ENCODE data around the gene WNK1. TPM values are rescaled to one million over a fixed set of nuclear protein-coding genes. Genes with fewer than 3 reads are reported as not detected.

Gene WNK1
- total and polyA plus RNA-seq, 2 of the 8 experiments (the other 6 are each of a cell fraction or from before 2014, with no cell fraction given): 88.2 to 157 TPM

DNA sequence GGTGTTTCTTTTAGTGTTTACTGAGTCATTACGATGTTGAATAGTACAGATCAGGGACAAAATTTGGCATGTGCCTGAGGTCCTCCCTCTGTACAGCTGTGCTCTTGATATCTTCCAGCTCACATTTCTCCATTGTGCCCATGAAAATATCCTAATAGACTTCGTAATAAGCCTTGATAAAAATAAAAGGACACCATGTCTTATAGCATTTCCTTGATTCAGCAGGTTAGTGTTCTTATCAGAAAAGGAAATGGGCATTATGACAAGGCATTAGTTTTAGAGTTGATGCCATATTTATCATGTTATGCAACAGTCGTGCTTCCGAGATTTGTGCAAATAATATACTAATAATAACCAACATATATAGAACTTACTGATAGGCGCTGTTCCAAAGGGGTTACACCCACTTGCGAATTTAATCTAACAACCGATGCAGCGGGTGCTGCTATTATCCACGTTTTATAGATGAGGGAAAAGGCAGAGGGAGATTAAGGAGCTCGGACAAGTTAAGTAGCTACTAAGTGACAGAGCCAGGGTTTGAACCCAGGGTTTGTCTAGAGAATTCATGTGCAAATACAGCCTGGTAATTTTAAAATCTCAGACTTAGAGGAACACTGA is 15.1 kb upstream of the WNK1 start:
- H4K5ac ChIP-seq (ENCODE audit: insufficient read length, low read depth, low read length): no peak overlapping the region
- POLR2A ChIA-PET (ENCODE audit: partially characterized antibody): interaction anchor here (0.6 kb wide), 2 partner anchors 72 to 305 kb away, joined by 3 read pairs; no protein-coding TSS in a partner anchor
- TF ChIP-seq NRF1 (IDR thresholded peaks at IDR 0.05; ENCODE audit: low read depth, low read length): no peak
- TF ChIP-seq EZH2 (IDR thresholded peaks at IDR 0.05; ENCODE audit: low read depth, low read length, severe bottlenecking): no peak
- TF ChIP-seq HDAC6 (IDR thresholded peaks at IDR 0.05; ENCODE audit: low read depth, low read length): no peak
- no peak for TF ChIP-seq RFX5 (IDR thresholded peaks at IDR 0.05; ENCODE audit: borderline replicate concordance, low read depth, low read length)
- TF ChIP-seq FOSL1 (IDR thresholded peaks at IDR 0.05; ENCODE audit: insufficient read depth, low read depth, low read length): no peak
- no peak overlapping the region for H2BK5ac ChIP-seq (ENCODE audit: low read depth, low read length)
- no peaks in the 10 kb centered on the region for H3K79me1 ChIP-seq (ENCODE audit: low read depth, low read length)
- H3K9me3 ChIP-seq (ENCODE audit: insufficient read depth in 2 of 2, low read depth in 1 of 2, low read length in 1 of 2): no peaks in the 10 kb centered on the region
- H2BK12ac ChIP-seq (ENCODE audit: low read depth, low read length): no peak overlapping the region
- H4K91ac ChIP-seq (replicated peaks; ENCODE audit: insufficient read length, low read length): no peak overlapping the region
- DNase-seq (ENCODE audit: low read depth in 1 of 2, low spot score in 2 of 2) (no peak), FAIRE-seq (no peak)
- no peak overlapping the region for H4K8ac ChIP-seq (ENCODE audit: extremely low read depth, insufficient read depth, low read length)
- H2AFZ ChIP-seq (ENCODE audit: low read length): no peak overlapping the region
- H3K9ac ChIP-seq (replicated peaks in 1 of 4; ENCODE audit: extremely low read depth in 1 of 4, low read depth in 3 of 4, low read length in 3 of 4): no peak overlapping the region
- H3K4me2 ChIP-seq (ENCODE audit: insufficient read depth in 1 of 2, low read depth in 2 of 2, low read length in 2 of 2): no peak overlapping the region
- no peak overlapping the region for H3K23ac ChIP-seq (ENCODE audit: insufficient read length)
- no peak overlapping the region for H3K18ac ChIP-seq (ENCODE audit: extremely low read depth, low read length)
- no peaks in the 10 kb centered on the region for H3K27me3 ChIP-seq (replicated peaks in 1 of 4; ENCODE audit: control insufficient read depth in 3 of 4, extremely low read depth in 1 of 4, insufficient read depth in 3 of 4, low read length in 3 of 4)
- no peak overlapping the region for H3K56ac ChIP-seq (replicated peaks; ENCODE audit: insufficient read length, low read depth, low read length)
- H3K36me3 ChIP-seq (ENCODE audit: control insufficient read depth in 2 of 4, insufficient read depth in 4 of 4, low read length in 3 of 4): no peaks in the 10 kb centered on the region
- no peaks in the 10 kb centered on the region for H3K79me2 ChIP-seq (ENCODE audit: control insufficient read depth in 1 of 2, insufficient read depth in 2 of 2, low read length in 2 of 2)
- H4K20me1 ChIP-seq (replicated peaks in 1 of 2; ENCODE audit: control insufficient read depth in 1 of 2, insufficient read depth in 2 of 2, low read length in 2 of 2): no peaks in the 10 kb centered on the region
- H3K23me2 ChIP-seq (ENCODE audit: low read depth, low read length): no peaks in the 10 kb centered on the region
- H2BK20ac ChIP-seq (ENCODE audit: low read length): no peak overlapping the region
- no peak overlapping the region for H3K14ac ChIP-seq (ENCODE audit: insufficient read length)
- CTCF ChIA-PET (ENCODE audit: partially characterized antibody): interaction anchor here (0.7 to 1.1 kb wide), 4 partner anchors 10 to 20 kb away, joined by 3 read pairs; no protein-coding TSS in a partner anchor
- H3K4me1 ChIP-seq (replicated peaks in 1 of 4; ENCODE audit: control insufficient read depth in 3 of 4, insufficient read depth in 4 of 4, low read length in 3 of 4): no peaks in the 10 kb centered on the region
- no peak overlapping the region for H3K4me3 ChIP-seq (ENCODE audit: extremely low read depth in 1 of 4, insufficient read depth in 2 of 4, low read depth in 3 of 4, low read length in 4 of 4)
- H2AK5ac ChIP-seq (ENCODE audit: low read depth, low read length): no peak overlapping the region
- 90% methylated on average over 10 of the region's 10 CpGs; no CpG with 5 or more reads in 1 of the 2 experiments for WGBS, 2 experiments (ENCODE audit: extremely low coverage in 1 of 2, insufficient coverage in 1 of 2, insufficient read length in 1 of 2, insufficient replicate concordance in 2 of 2, low coverage in 1 of 2, low lambda C conversion rate in 2 of 2, missing lambda C conversion rate in 1 of 2)
- H3K27ac ChIP-seq (ENCODE audit: low read depth, low read length): no peak overlapping the region
- H2BK120ac ChIP-seq (replicated peaks; ENCODE audit: low read depth, low read length): no peak overlapping the region
- H2BK15ac ChIP-seq (ENCODE audit: low read length): no peak overlapping the region
- H3K4ac ChIP-seq (replicated peaks; ENCODE audit: insufficient read length, low read depth, low read length): no peak overlapping the region

Data from H1 (cell line).